Progenitor cell of endocrine pancreas (in vitro differentiated cells): ENCODE data around the gene GNAI2. TPM values are rescaled to one million over a fixed set of nuclear protein-coding genes. Genes with fewer than 3 reads are reported as not detected.

ENCODE experiments used
- DNase-seq: peaks from one replicate; pipeline ENCODE4 v3.0.0; 2021; ENCODE audit warnings: low spot score; ENCODE audit not compliant: unreplicated experiment
- H3K27ac Mint-ChIP-seq: 2 replicates; pipeline ENCODE4 v1.8.0; 2021; ENCODE audit warnings: mild to moderate bottlenecking, moderate library complexity, mixed read lengths
- H3K27me3 Mint-ChIP-seq: 2 replicates; pipeline ENCODE4 v1.8.0; 2021; ENCODE audit warnings: mixed read lengths
- H3K36me3 Mint-ChIP-seq: 2 replicates; pipeline ENCODE4 v1.8.0; 2022; ENCODE audit warnings: mixed read lengths; ENCODE audit not compliant: insufficient read depth
- H3K4me1 Mint-ChIP-seq: 2 replicates; pipeline ENCODE4 v1.8.0; 2021; ENCODE audit warnings: low read depth, mixed read lengths
- H3K4me3 Mint-ChIP-seq: 2 replicates; pipeline ENCODE4 v1.8.0; 2021; ENCODE audit warnings: low read depth, mild to moderate bottlenecking, moderate library complexity, mixed read lengths
- H3K9me3 Mint-ChIP-seq: 2 replicates; pipeline ENCODE4 v1.8.0; 2021; ENCODE audit warnings: low read depth, mixed read lengths
- total RNA-seq: library from RNA; stranded (reverse); gene quantifications from 2 replicates; pipeline ENCODE4 v1.2.1, GENCODE V29; 2021
- TF ChIP-seq, protein P1 (sequence below): fragments of 200-600 bp; sonication (generic); IDR thresholded peaks from one replicate; pipeline ENCODE4 v1.5.0; 2021; ENCODE audit warnings: antibody characterized with exemption, mild to moderate bottlenecking; ENCODE audit not compliant: unreplicated experiment

GNAI2 gene
- total RNA-seq, 1 donor from 2014 or later = 171 TPM

DNA sequence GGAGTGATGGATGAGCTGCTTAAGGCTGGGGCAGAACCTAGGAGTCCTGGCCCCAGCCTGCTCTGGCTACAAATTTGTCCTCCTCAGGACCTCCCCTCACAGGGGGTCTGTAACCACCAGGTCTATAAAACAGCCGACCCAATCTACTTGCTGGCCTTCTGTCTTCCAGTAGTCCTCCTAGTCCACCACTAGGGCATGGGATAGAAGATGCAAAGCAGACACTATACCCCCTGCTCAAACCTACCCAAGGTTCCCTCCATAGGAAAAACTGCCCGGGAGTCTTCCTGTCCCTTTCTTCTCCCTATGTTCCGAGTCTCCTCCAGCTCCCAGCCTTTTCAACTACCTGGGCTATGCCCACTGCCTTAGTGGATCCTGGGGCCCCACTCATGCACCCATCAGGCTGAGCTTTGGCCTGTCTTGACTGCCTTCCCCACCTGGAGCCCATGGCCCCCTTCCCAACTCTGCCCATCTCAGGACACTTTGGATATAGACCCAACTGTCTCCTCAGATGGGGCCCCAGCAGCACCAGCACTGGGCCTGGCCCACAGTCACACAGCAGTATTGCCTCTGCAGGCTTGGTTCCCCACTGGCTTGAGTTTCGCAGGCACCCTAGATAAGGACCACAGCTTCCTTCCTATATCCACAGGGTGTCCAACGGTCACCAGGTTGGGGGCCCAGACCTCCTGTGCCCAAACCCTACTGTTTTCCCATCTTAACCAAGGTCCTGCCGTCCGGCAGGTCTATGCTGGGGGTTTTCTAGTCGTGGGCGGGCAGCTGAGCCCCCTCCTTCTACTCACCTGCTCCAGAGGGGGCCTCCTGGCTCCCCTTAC, 62.1 kb downstream of the GNAI2 start:
- Mint-ChIP-seq H3K9me3 (no peaks in the 10 kb centered on the region), H3K36me3 (no peaks in the 10 kb centered on the region), H3K4me3 (peak overlapping the region; percentile 90), H3K27me3 (no peaks in the 10 kb centered on the region), H3K27ac (no peak overlapping the region), H3K4me1 (peaks cover 16% of the 10 kb centered on the region)
- TF ChIP-seq, protein P1, sequence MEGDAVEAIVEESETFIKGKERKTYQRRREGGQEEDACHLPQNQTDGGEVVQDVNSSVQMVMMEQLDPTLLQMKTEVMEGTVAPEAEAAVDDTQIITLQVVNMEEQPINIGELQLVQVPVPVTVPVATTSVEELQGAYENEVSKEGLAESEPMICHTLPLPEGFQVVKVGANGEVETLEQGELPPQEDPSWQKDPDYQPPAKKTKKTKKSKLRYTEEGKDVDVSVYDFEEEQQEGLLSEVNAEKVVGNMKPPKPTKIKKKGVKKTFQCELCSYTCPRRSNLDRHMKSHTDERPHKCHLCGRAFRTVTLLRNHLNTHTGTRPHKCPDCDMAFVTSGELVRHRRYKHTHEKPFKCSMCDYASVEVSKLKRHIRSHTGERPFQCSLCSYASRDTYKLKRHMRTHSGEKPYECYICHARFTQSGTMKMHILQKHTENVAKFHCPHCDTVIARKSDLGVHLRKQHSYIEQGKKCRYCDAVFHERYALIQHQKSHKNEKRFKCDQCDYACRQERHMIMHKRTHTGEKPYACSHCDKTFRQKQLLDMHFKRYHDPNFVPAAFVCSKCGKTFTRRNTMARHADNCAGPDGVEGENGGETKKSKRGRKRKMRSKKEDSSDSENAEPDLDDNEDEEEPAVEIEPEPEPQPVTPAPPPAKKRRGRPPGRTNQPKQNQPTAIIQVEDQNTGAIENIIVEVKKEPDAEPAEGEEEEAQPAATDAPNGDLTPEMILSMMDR = peak; percentile 15
- DNase-seq = no peak

DNA sequence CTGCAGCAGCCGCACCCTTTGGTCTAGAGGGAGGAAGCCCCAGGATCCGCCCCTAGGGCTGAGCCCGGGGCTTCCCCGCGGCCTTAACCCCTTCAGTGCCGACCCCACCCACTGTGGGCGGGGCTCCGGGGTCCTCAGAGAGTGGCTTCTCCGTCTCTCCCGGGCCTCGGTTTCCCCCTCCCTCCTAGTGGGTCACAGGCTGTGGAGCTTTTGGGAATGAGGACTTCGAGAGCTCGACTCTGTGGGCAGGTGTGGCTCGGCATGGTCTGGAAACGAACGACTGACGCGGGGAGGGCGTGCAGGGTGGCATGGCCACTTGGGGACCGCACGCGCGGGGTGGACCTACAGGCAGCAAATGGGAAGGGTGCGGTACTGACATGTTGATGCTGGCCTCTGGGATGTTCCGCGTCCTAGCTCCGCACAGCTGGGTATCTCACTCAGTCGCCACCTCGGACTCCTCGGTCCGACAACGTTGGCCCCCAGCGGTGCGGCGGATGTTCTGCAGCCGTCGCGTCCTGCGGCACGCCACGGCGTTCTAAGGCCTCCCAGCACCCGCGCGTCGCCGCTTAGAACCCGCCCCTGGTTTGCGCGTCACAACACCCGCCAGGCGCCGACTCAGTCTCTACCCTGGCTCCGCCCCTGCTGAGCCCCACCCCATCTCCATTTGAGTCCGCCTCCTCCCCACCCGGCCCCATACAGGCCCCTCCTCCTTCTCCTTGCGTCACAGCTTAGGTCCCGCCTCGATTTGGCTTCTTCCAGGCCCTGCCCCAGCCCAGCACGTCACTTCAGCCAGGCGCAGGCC, 63.0 kb downstream of the GNAI2 start, which contains the start of the genes HYAL3 and NAA80:
HYAL3 (minus strand) TSS at position 570 of the 802 bp plus-strand sequence. CDS start 3,803 bp downstream, outside the sequence.
NAA80 (minus strand) TSS at position 570 of the 802 bp plus-strand sequence. CDS start 1,942 bp downstream, outside the sequence.
- DNase-seq = peak; percentile 98
- Mint-ChIP-seq H3K27ac (peak within 1 kb of the TSS; percentile 98), H3K36me3 (no peaks in the 10 kb centered on the region), H3K9me3 (no peaks in the 10 kb centered on the region), H3K4me3 (peak within 1 kb of the TSS; percentile 90), H3K4me1 (peaks cover 17% of the 10 kb centered on the region), H3K27me3 (no peaks in the 10 kb centered on the region)
- TF ChIP-seq, protein P1 = peak; percentile 45

DNA sequence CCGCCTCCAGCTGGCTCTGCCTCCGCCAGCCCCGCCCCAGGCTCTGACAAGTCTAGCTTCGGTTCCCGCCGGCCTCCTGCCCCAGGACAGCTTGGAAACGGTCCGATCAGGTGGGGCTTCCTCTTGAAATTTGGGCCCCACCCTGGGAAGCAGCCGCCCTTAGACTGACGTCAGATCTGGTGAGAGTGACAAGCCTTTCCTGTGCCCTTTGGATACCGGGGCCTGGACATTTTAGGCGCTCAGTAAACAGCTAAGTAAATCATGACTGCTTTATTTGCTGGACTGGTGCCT, 63.6 kb downstream of the GNAI2 start:
- H3K9me3 Mint-ChIP-seq = no peaks in the 10 kb centered on the region
- H3K27me3 Mint-ChIP-seq = no peaks in the 10 kb centered on the region
- H3K27ac Mint-ChIP-seq = peak overlapping the region; percentile 98
- H3K4me1 Mint-ChIP-seq = peaks cover 17% of the 10 kb centered on the region
- H3K4me3 Mint-ChIP-seq = peak overlapping the region; percentile 90
- no peaks in the 10 kb centered on the region for H3K36me3 Mint-ChIP-seq
- TF ChIP-seq, protein P1 = no peak
- no peak for DNase-seq

DNA sequence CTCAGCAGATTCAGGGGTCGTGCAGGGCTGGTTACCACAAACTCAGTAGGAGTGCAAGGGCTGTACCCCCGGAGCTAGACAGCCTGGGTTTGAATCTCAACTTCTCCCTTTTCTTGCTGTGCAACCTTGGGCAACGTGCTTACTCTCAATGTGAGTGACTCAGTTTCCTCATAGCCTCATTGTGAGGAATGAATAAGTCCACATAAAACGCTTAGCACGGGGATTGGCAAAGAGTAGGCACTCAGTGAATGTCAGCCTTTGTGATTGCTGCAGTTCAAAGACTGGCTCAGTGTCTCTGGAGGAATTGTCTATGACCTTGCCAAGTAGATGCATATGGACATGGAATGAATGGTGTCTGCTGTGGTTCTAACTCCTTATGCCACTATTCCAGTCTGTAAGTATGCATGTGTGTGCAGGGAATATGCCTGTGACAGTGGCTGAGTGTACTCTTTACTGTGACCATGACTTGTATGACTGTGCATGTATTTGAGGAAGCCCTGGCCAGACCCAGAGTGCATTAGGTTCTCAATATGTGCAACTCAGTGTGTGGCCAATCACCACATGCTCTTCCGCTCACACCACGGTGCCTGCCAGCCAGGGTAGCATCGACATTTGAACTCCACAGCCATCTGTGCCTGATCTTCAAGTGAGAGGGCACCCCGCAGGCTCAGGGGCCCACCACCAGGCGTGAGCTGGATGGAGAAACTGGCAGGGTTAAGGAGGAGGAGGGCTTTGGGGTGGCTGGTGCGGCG, 64.1 kb downstream of the GNAI2 start:
- H3K36me3 Mint-ChIP-seq = no peaks in the 10 kb centered on the region
- peak overlapping the region; percentile 98 for H3K27ac Mint-ChIP-seq
- H3K4me1 Mint-ChIP-seq = peaks cover 17% of the 10 kb centered on the region
- no peak for DNase-seq
- TF ChIP-seq, protein P1 = no peak
- H3K27me3 Mint-ChIP-seq = no peaks in the 10 kb centered on the region
- H3K4me3 Mint-ChIP-seq = peak overlapping the region; percentile 90
- no peaks in the 10 kb centered on the region for H3K9me3 Mint-ChIP-seq

DNA sequence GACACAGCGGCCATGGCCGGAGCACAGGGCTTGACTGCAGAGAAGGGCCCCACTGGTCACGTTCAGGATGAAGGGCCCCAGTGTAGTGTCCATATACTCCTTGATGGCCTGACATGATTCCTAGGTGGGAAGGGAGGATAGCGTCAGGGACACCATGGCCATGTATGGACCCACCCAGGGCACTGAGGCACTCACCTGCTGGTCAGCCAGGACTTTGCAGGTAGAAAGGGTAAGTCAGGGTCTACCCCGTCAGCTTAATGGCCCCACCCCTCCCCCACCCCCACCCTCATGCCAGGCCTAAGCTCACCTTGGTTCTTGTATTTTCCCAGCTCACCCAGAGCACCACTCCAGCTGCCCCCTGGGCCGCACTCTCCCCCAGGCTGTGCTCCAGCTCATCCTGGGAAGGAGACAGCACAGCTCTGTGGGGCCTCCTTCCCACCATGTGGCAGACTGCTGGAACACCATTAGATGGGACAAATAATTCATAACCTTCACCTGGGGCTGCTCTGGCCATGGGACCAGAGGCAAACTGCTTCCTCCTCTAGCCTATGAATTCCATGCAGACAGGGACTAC, 64.8 kb downstream of the GNAI2 start:
- Mint-ChIP-seq H3K36me3 (no peaks in the 10 kb centered on the region), H3K9me3 (no peaks in the 10 kb centered on the region), H3K27me3 (no peaks in the 10 kb centered on the region), H3K27ac (no peak overlapping the region), H3K4me3 (no peak overlapping the region), H3K4me1 (peaks cover 17% of the 10 kb centered on the region)
- TF ChIP-seq, protein P1 = no peak
- no peak for DNase-seq
